ENCODE data around the gene QSOX1. TPM values are rescaled to one million over a fixed set of nuclear protein-coding genes. Genes with fewer than 3 reads are reported as not detected.

The QSOX1 gene
- total and polyA plus RNA-seq, 9 of the 15 experiments (the other 6 are each of a cell fraction or from before 2014, with no cell fraction given) = 4.0 to 53.1 (median 15.0) TPM

- TF ChIP-seq RREB1 (CRISPR knock-in tag; IDR thresholded peaks at IDR 0.05) (no peak), HOXB6 (CRISPR knock-in tag; IDR thresholded peaks at IDR 0.05; ENCODE audit: borderline replicate concordance) (no peak), BRF2 (IDR thresholded peaks at IDR 0.05; ENCODE audit: borderline replicate concordance, insufficient read depth, insufficient read length) (no peak)
Measured at GRCh38 chr1:180206581-180206980, 51.9 kb downstream of the QSOX1 start (continued).

Measured in K562 (cell line).